Measurements from ENCODE around the gene MMS22L.

- TF ChIP-seq, protein P1, sequence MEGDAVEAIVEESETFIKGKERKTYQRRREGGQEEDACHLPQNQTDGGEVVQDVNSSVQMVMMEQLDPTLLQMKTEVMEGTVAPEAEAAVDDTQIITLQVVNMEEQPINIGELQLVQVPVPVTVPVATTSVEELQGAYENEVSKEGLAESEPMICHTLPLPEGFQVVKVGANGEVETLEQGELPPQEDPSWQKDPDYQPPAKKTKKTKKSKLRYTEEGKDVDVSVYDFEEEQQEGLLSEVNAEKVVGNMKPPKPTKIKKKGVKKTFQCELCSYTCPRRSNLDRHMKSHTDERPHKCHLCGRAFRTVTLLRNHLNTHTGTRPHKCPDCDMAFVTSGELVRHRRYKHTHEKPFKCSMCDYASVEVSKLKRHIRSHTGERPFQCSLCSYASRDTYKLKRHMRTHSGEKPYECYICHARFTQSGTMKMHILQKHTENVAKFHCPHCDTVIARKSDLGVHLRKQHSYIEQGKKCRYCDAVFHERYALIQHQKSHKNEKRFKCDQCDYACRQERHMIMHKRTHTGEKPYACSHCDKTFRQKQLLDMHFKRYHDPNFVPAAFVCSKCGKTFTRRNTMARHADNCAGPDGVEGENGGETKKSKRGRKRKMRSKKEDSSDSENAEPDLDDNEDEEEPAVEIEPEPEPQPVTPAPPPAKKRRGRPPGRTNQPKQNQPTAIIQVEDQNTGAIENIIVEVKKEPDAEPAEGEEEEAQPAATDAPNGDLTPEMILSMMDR (IDR thresholded peaks at IDR 0.05), result no peak
- no peak for TF ChIP-seq POLR2A (IDR thresholded peaks at IDR 0.05)
These were observed 21.7 kb upstream of the MMS22L start for GRCh38 chr6:97304701-97305100.

All from Peyer's patch (tissue), 4 donors.